WTC11 (cell line): Measurements from ENCODE around the gene HSPG2. TPM values are rescaled to one million over a fixed set of nuclear protein-coding genes. Genes with fewer than 3 reads are reported as not detected.
A peak's percentile ranks its signal among the peaks of the same experiment; 100 is the strongest.

Source experiments
- ATAC-seq: fragments of 200-7000 bp; cut with Tn5 transposase; 2 replicates; pipeline ENCODE4 v1.10.0; 2021; ENCODE audit warnings: mild to moderate bottlenecking, moderate library complexity
- CTCF ChIA-PET: fragments of 300-600 bp; sonication (Branson Sonifier 250); formaldehyde crosslinking; loops from one replicate; lab custom pipeline; 2021; ENCODE audit warnings: antibody characterized with exemption; lab: Charles Lee
- POLR2A ChIA-PET: fragments of 350-600 bp; sonication (Branson Sonifier 250); formaldehyde crosslinking; loops from one replicate; lab custom pipeline; 2021; ENCODE audit warnings: antibody characterized with exemption; lab: Charles Lee
- DNase-seq: peaks from one replicate; pipeline ENCODE4 v3.0.0; 2021; ENCODE audit warnings: low spot score
- H3K27ac Mint-ChIP-seq: 2 replicates; pipeline ENCODE4 v1.8.0; 2021; ENCODE audit warnings: mixed read lengths
- H3K27me3 Mint-ChIP-seq: 2 replicates; pipeline ENCODE4 v1.8.0; 2021; ENCODE audit warnings: low read depth, mild to moderate bottlenecking, moderate library complexity, mixed read lengths
- H3K36me3 Mint-ChIP-seq: 2 replicates; pipeline ENCODE4 v1.8.0; 2021; ENCODE audit warnings: mixed read lengths
- H3K4me1 Mint-ChIP-seq: 2 replicates; pipeline ENCODE4 v1.8.0; 2022; ENCODE audit warnings: mixed read lengths
- H3K4me3 Mint-ChIP-seq: 2 replicates; pipeline ENCODE4 v1.8.0; 2021; ENCODE audit warnings: mild to moderate bottlenecking, moderate library complexity, mixed read lengths
- H3K9me3 Mint-ChIP-seq: 2 replicates; pipeline ENCODE4 v1.8.0; 2021; ENCODE audit warnings: mixed read lengths
- ARID4B ChIP-seq: sonication (generic); formaldehyde crosslinking; IDR thresholded peaks from 2 replicates; pipeline ENCODE4 v1.8.0; 2023; ENCODE audit warnings: missing genetic modification reagents, mild to moderate bottlenecking, borderline replicate concordance
- CREB1 ChIP-seq: sonication (generic); formaldehyde crosslinking; IDR thresholded peaks from 2 replicates; pipeline ENCODE4 v1.8.0; 2023; ENCODE audit warnings: mild to moderate bottlenecking, missing genetic modification reagents
- EMX1 ChIP-seq: fragments of 250-450 bp; sonication (Bioruptor Pico); IDR thresholded peaks from 2 replicates; pipeline ENCODE4 v1.8.0; 2021; ENCODE audit warnings: mild to moderate bottlenecking
- GABPB1 ChIP-seq: sonication (generic); formaldehyde crosslinking; IDR thresholded peaks from 2 replicates; pipeline ENCODE4 v1.8.1; 2023; ENCODE audit warnings: mild to moderate bottlenecking, missing genetic modification reagents
- GTF2I ChIP-seq: fragments of 250-450 bp; sonication (Bioruptor Pico); conservative IDR thresholded peaks from 2 replicates; pipeline ENCODE4 v1.4.0; 2021; ENCODE audit warnings: mild to moderate bottlenecking
- IRF2 ChIP-seq: sonication (generic); formaldehyde crosslinking; IDR thresholded peaks from 2 replicates; pipeline ENCODE4 v1.8.0; 2022; ENCODE audit warnings: low read depth, missing genetic modification reagents, borderline replicate concordance
- NR2C2 ChIP-seq: sonication (generic); formaldehyde crosslinking; IDR thresholded peaks from 2 replicates; pipeline ENCODE4 v1.8.0; 2022; ENCODE audit warnings: mild to moderate bottlenecking, missing genetic modification reagents
- RELA ChIP-seq: sonication (generic); formaldehyde crosslinking; IDR thresholded peaks from 2 replicates; pipeline ENCODE4 v1.8.1; 2022; ENCODE audit warnings: missing genetic modification reagents, mild to moderate bottlenecking, borderline replicate concordance
- SMAD3 ChIP-seq: sonication (generic); formaldehyde crosslinking; IDR thresholded peaks from 2 replicates; pipeline ENCODE4 v1.8.0; 2022; ENCODE audit warnings: missing genetic modification reagents, mild to moderate bottlenecking, borderline replicate concordance
- TEAD1 ChIP-seq: sonication (generic); formaldehyde crosslinking; IDR thresholded peaks from 2 replicates; pipeline ENCODE4 v1.8.0; 2022; ENCODE audit warnings: mild to moderate bottlenecking, missing genetic modification reagents
- ZBTB21 ChIP-seq: sonication (generic); formaldehyde crosslinking; IDR thresholded peaks from 2 replicates; pipeline ENCODE4 v1.8.1; 2023; ENCODE audit warnings: mild to moderate bottlenecking, missing genetic modification reagents, borderline replicate concordance
- ZMAT4 ChIP-seq: fragments of 250-450 bp; sonication (Bioruptor Pico); IDR thresholded peaks from 2 replicates; pipeline ENCODE4 v1.9.0; 2021; ENCODE audit warnings: mild to moderate bottlenecking
- ZNF138 ChIP-seq: sonication (generic); formaldehyde crosslinking; conservative IDR thresholded peaks from 2 replicates; pipeline ENCODE4 v1.8.1; 2022; ENCODE audit warnings: mild to moderate bottlenecking, moderate library complexity, missing genetic modification reagents
- ZNF281 ChIP-seq: sonication (generic); formaldehyde crosslinking; IDR thresholded peaks from 2 replicates; pipeline ENCODE4 v1.8.0; 2023; ENCODE audit warnings: mild to moderate bottlenecking, missing genetic modification reagents
- total RNA-seq: library from RNA; stranded (reverse); gene quantifications from 3 replicates; pipeline ENCODE4 v1.2.3, GENCODE V29; 2021
- TF ChIP-seq, protein P1 (sequence below): sonication (generic); formaldehyde crosslinking; IDR thresholded peaks from 2 replicates; pipeline ENCODE4 v1.8.1; 2023; ENCODE audit warnings: mild to moderate bottlenecking, missing genetic modification reagents, moderate library complexity

The HSPG2 gene
- total RNA-seq, 1 experiment from 2014 or later = 120 TPM

DNA sequence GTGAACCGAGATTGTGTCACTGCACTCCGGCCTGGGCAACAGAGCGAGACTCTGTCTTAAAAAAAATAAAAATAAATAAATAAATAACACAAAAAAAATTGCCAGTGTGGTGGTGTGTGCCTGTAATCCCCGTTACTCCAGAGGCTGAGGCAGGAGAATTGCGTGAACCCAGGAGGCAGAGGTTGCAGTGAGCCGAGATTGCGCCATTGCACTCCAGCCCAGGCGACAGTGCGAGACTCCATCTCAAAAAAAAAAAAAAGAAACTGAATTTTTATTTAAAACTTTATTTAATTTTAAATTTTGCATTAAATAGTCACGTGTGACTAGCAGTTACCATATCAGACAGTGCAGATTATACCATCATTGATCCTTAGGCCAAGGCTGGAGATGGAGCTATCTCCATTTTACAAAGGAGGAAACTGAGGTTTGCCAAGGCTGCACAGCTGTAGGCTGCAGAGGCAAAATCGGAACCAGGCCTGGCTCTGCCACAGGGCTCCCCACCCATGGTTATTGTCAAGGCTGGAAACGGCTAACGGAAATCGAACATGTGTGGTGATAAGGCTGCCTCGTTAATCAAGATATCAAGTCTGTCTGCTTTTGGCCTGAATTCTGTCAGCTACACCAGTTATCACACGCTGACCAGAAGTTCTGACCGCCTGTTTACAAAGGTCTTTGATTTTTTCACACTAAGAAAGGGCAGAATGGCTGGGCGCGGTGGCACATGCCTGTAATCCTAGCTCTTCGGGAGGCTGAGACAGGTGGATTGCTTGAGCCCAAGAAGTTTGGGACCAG lies 20.5 kb downstream of the HSPG2 start:
- H3K27ac Mint-ChIP-seq = peak overlapping the region; percentile 60; the same call in 1 of the 2 replicates
- H3K27me3 Mint-ChIP-seq = no peaks in the 10 kb centered on the region
- ATAC-seq (no peak), DNase-seq (no peak)
- H3K36me3 Mint-ChIP-seq = 0 out of 2 replicates have a peak, but pooled peaks cover 4% of the 10 kb centered on the region
- TF ChIP-seq CREB1 (CRISPR knock-in tag) (no peak), GABPB1 (CRISPR knock-in tag) (no peak), ZNF138 (CRISPR knock-in tag) (no peak)
- no peaks in the 10 kb centered on the region for H3K9me3 Mint-ChIP-seq
- peaks cover 51% of the 10 kb centered on the region for H3K4me1 Mint-ChIP-seq
- ChIA-PET POLR2A (interaction anchor here (1.4 kb wide), 1 partner anchor 20 kb away, joined by 4 read pairs; no protein-coding TSS in a partner anchor), CTCF (no interaction called here)
- H3K4me3 Mint-ChIP-seq = no peak overlapping the region

DNA sequence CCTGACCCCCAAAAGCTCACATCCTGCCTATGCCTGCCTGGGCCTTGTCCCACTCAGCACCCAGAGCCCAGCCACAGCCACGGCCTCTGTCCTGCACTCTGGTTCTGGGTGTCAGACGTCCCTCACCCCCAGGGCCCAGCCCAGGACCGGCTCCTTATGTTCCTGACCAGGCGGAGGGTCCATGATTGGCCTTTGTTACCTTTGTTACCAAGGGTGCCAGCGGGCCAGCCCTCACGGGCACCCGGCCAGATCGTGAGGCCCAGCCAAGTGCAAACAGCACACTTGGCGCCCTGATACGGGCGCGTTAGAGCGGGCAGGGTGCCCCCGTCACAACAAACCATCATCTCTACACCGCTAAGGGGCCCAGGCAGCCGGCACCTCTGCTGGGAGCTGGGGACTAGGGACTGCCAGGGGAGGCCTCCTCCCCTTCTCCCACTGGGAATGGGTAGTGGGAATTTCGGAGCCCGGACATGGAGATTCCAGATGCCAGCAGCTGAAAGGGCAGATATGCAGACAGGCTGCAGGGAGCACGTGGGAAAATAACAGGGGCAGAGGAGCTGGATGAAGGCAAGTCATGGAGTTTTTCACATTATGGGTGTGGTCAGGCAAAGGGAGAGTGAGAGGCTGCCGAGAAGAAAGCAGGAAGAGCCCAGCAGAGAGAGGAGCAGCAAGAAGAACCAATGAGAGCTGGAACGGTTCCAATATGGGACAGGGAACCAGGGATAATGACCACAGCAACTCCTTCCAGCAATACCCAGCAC lies 22.1 kb downstream of the HSPG2 start:
- TF ChIP-seq GTF2I (CRISPR knock-in tag) (no peak), ZMAT4 (CRISPR knock-in tag) (no peak), IRF2 (CRISPR knock-in tag) (no peak), ZNF281 (no peak)
- TF ChIP-seq, all 79 proteins: peak for 0
- peak overlapping the region; percentile 91 for H3K27ac Mint-ChIP-seq
- POLR2A ChIA-PET = no interaction called here
- H3K36me3 Mint-ChIP-seq = 0 out of 2 replicates have a peak, but pooled peaks cover 4% of the 10 kb centered on the region
- H3K4me1 Mint-ChIP-seq = peaks cover 50% of the 10 kb centered on the region
- no peaks in the 10 kb centered on the region for H3K9me3 Mint-ChIP-seq
- CTCF ChIA-PET = interaction anchor here (0.9 to 1.2 kb wide), 4 partner anchors 21 to 49 kb away, joined by 3 read pairs; no protein-coding TSS in a partner anchor
- no peak for DNase-seq
- H3K4me3 Mint-ChIP-seq = no peak overlapping the region
- no peak for ATAC-seq
- no peaks in the 10 kb centered on the region for H3K27me3 Mint-ChIP-seq

DNA sequence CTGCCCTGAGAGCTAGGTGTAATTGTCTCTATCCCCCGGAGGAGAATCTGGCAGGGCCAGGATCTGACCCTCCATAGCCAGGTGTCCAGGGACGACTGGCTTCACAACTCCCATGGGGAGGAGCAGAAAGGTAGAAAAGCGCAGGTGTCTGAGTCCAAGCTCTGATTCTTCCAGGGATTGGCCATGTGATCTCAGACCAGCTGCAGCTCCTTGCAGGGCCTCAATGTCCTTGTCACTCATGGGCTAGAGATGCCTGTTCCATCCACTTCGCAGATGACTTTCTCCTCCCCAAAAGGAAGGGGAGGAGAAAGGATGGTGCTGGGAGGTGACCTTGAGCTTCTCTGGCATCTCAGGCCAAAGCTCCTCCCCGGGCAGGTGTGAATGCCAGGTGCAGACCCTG lies 22.7 kb downstream of the HSPG2 start:
- POLR2A ChIA-PET = no interaction called here
- CTCF ChIA-PET = interaction anchor here (0.9 to 1.2 kb wide), 4 partner anchors 21 to 49 kb away, joined by 3 read pairs; no protein-coding TSS in a partner anchor
- no peak overlapping the region for H3K4me3 Mint-ChIP-seq
- H3K4me1 Mint-ChIP-seq = peaks cover 56% of the 10 kb centered on the region
- H3K27me3 Mint-ChIP-seq = no peaks in the 10 kb centered on the region
- DNase-seq (no peak), ATAC-seq (no peak)
- 0 out of 2 replicates have a peak overlapping the region, but pooled peaks have one; percentile 27 for H3K27ac Mint-ChIP-seq
- no peaks in the 10 kb centered on the region for H3K9me3 Mint-ChIP-seq
- H3K36me3 Mint-ChIP-seq = 0 out of 2 replicates have a peak, but pooled peaks cover 4% of the 10 kb centered on the region
- no peak for TF ChIP-seq RELA (CRISPR knock-in tag)
- TF ChIP-seq ZBTB21 (CRISPR knock-in tag) = no peak
- no peak for TF ChIP-seq ARID4B (CRISPR knock-in tag)
- no peak for TF ChIP-seq TEAD1
- no peak for TF ChIP-seq ZMAT4 (CRISPR knock-in tag)
- no peak for TF ChIP-seq GTF2I (CRISPR knock-in tag)
- TF ChIP-seq EMX1 = no peak
- no peak for TF ChIP-seq NR2C2 (CRISPR knock-in tag)
- TF ChIP-seq, protein P1, sequence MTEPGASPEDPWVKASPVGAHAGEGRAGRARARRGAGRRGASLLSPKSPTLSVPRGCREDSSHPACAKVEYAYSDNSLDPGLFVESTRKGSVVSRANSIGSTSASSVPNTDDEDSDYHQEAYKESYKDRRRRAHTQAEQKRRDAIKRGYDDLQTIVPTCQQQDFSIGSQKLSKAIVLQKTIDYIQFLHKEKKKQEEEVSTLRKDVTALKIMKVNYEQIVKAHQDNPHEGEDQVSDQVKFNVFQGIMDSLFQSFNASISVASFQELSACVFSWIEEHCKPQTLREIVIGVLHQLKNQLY (CRISPR knock-in tag) = no peak
- no peak for TF ChIP-seq SMAD3 (CRISPR knock-in tag)
